ENCODE data around the gene SLC27A6.

DNA sequence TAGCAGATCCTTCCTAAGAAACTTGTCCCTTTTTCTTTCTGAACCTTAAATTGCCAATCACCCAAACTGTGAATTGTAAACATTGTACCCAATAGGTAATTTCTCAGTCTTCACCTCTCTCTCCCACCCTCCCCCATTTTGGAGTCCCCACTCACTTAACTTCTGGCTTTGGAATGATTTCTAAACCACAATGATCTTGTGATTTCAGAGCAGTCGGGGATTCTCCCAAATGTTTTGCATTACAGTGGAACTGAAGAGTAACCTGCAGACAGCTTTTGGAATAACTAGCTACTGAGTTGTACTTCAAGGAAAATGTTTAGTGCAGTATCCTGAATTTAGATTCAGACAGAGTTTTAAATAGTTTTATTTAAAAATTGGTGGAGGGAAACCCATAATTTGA lies 19.2 kb downstream of the SLC27A6 start:
- TF ChIP-seq, protein P1, sequence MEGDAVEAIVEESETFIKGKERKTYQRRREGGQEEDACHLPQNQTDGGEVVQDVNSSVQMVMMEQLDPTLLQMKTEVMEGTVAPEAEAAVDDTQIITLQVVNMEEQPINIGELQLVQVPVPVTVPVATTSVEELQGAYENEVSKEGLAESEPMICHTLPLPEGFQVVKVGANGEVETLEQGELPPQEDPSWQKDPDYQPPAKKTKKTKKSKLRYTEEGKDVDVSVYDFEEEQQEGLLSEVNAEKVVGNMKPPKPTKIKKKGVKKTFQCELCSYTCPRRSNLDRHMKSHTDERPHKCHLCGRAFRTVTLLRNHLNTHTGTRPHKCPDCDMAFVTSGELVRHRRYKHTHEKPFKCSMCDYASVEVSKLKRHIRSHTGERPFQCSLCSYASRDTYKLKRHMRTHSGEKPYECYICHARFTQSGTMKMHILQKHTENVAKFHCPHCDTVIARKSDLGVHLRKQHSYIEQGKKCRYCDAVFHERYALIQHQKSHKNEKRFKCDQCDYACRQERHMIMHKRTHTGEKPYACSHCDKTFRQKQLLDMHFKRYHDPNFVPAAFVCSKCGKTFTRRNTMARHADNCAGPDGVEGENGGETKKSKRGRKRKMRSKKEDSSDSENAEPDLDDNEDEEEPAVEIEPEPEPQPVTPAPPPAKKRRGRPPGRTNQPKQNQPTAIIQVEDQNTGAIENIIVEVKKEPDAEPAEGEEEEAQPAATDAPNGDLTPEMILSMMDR (IDR thresholded peaks at IDR 0.05) = no peak
- no peak for TF ChIP-seq POLR2A (IDR thresholded peaks at IDR 0.05)
